GM12892 (cell line): ENCODE results near the gene PRM2.

Experiments
- POLR2A ChIP-seq: IDR thresholded peaks from 2 replicates; pipeline ENCODE4 v1.6.1; 2011; ENCODE audit warnings: low read depth, low read length, control low read depth
- POLR2AphosphoS5 ChIP-seq: IDR thresholded peaks from 2 replicates; pipeline ENCODE4 v1.6.1; 2011; ENCODE audit warnings: low read depth, low read length, control low read depth

GRCh38 chr16:11272921-11273720 is 3.2 kb downstream of the PRM2 start, which contains the start of gene PRM3:
- no peak for TF ChIP-seq POLR2A
- no peak for TF ChIP-seq POLR2AphosphoS5
